ENCODE measurements around the gene CSNK1A1.
"Not testable (repeated sequence)": the region's sequence is repeated elsewhere in the genome, so short reads cannot be mapped to it uniquely, and the experiment has no call there.

CSNK1A1 gene

GRCh38 chr5:149572170-149572569 lies 20.9 kb upstream of the CSNK1A1 start:
- no peak for DNase-seq

- DNase-seq, result no peak
Measured at GRCh38 chr5:149567226-149567625, 16.0 kb upstream of the CSNK1A1 start.

- DNase-seq, result peak; percentile 64
Measured at GRCh38 chr5:149564542-149565140, 13.4 kb upstream of the CSNK1A1 start.

GRCh38 chr5:149563466-149563865 lies 12.2 kb upstream of the CSNK1A1 start:
- DNase-seq, result no peak

GRCh38 chr5:149561848-149562247 lies 10.6 kb upstream of the CSNK1A1 start:
- no peak for DNase-seq

- no peak for DNase-seq
Measured at GRCh38 chr5:149559706-149560105, 8.5 kb upstream of the CSNK1A1 start.

GRCh38 chr5:149552553-149553160 lies 1.4 kb upstream of the CSNK1A1 start:
- no peak for DNase-seq

- DNase-seq, result no peak
Measured at GRCh38 chr5:149552038-149552494, 827 bp upstream of the CSNK1A1 start.

- DNase-seq, result no peak
Measured at GRCh38 chr5:149550594-149551226, 529 bp downstream of the CSNK1A1 start.

GRCh38 chr5:149550268-149550583 lies 1.0 kb downstream of the CSNK1A1 start:
- DNase-seq, result no peak

- no peak for DNase-seq
Measured at GRCh38 chr5:149549461-149550267, 1.6 kb downstream of the CSNK1A1 start.

GRCh38 chr5:149546974-149547373 lies 4.3 kb downstream of the CSNK1A1 start:
- no peak for DNase-seq

GRCh38 chr5:149545327-149545726 lies 5.9 kb downstream of the CSNK1A1 start:
- no peak for DNase-seq

GRCh38 chr5:149544028-149544420 lies 7.2 kb downstream of the CSNK1A1 start:
- no peak for DNase-seq

GRCh38 chr5:149543361-149544027 lies 7.7 kb downstream of the CSNK1A1 start:
- DNase-seq, result no peak

- no peak for DNase-seq
Measured at GRCh38 chr5:149541893-149542292, 9.3 kb downstream of the CSNK1A1 start.

- no peak for DNase-seq
Measured at GRCh38 chr5:149540089-149540488, 11.2 kb downstream of the CSNK1A1 start.

GRCh38 chr5:149537374-149537975 lies 13.8 kb downstream of the CSNK1A1 start:
- DNase-seq, result no peak

GRCh38 chr5:149535787-149536186 lies 15.5 kb downstream of the CSNK1A1 start:
- not testable (repeated sequence) for DNase-seq

GRCh38 chr5:149532413-149532812 lies 18.8 kb downstream of the CSNK1A1 start:
- DNase-seq, result no peak

- DNase-seq, result no peak
Measured at GRCh38 chr5:149529463-149529862, 21.8 kb downstream of the CSNK1A1 start.

GRCh38 chr5:149528281-149529060 lies 22.8 kb downstream of the CSNK1A1 start:
- peak; percentile 39 for DNase-seq
